Kidney (tissue), 14 donors: ENCODE results near the gene SAG. TPM values are rescaled to one million over a fixed set of nuclear protein-coding genes. Genes with fewer than 3 reads are reported as not detected.

Source experiments
- DNase-seq, 5 donors: peaks; one replicate each; pipeline ENCODE4 v3.0.0-alpha.2; 2013 to 2020
- FAIRE-seq: peaks from 2 replicates; lab custom pipeline; 2012; peaks lifted over from hg19 to GRCh38; lab: Jason Lieb, UNC
- H3K27ac ChIP-seq, 2 donors: one replicate each; pipeline ENCODE4 v1.7.0; 2013; ENCODE audit warnings: low read depth in 2 of 2, low read length in 2 of 2, inconsistent platforms in 1 of 2
- H3K27me3 ChIP-seq: one replicate; pipeline ENCODE4 v1.7.1; 2013; ENCODE audit warnings: low read length, inconsistent platforms; ENCODE audit not compliant: control insufficient read depth, insufficient read depth
- H3K36me3 ChIP-seq, 3 donors: one replicate each; pipeline versions ENCODE4 v1.7.0 to v1.7.1; 2013; ENCODE audit warnings: low read length in 3 of 3, control low read depth in 1 of 3, inconsistent platforms in 1 of 3; ENCODE audit not compliant: insufficient read depth in 3 of 3, control insufficient read depth in 2 of 3
- H3K4me1 ChIP-seq, 3 donors: one replicate each; pipeline versions ENCODE4 v1.7.0 to v1.7.1; 2013; ENCODE audit warnings: low read length in 3 of 3, inconsistent platforms in 1 of 3, low read depth in 1 of 3; ENCODE audit not compliant: control insufficient read depth in 2 of 3, insufficient read depth in 2 of 3
- H3K4me3 ChIP-seq, 3 donors: one replicate each; pipeline versions ENCODE4 v1.7.0 to v1.8.1; 2013; ENCODE audit warnings: low read length in 3 of 3, control low read depth in 1 of 3, inconsistent platforms in 1 of 3
- H3K9ac ChIP-seq, 3 donors: one replicate each; pipeline versions ENCODE4 v1.7.0 to v1.7.1; 2013; ENCODE audit warnings: low read length in 3 of 3, control low read depth in 1 of 3, inconsistent platforms in 1 of 3
- H3K9me3 ChIP-seq, 3 donors: one replicate each; pipeline versions ENCODE4 v1.7.0 to v1.7.1; 2013; ENCODE audit warnings: low read length in 3 of 3, control low read depth in 1 of 3, inconsistent platforms in 1 of 3; ENCODE audit not compliant: control insufficient read depth in 2 of 3, insufficient read depth in 1 of 3
- intact Hi-C: fragments of 100-400 bp; cut with DNase I; formaldehyde crosslinking; loops from one replicate; pipeline ENCODE4 v1.11.1; 2022
- polyA plus RNA-seq: library from polyadenylated mRNA; stranded (reverse); fragments of 350-450 nt; fragmentation: Illumina TruSeq; extraction: RNeasy Lipid Tissue Mini Kit (QIAGEN cat#74804); gene quantifications from one replicate; pipeline ENCODE4 v1.2.3, GENCODE V29; 2014; ENCODE audit warnings: low read depth, low replicate concordance; ENCODE audit not compliant: insufficient read depth
- total RNA-seq: library from RNA; stranded (reverse); fragmentation: NEBNext Ultra II Directional; extraction: Animal tissue kit (Norgen Biotek cat#: 25700); gene quantifications from one replicate; pipeline ENCODE4 v1.2.1, GENCODE V29; 2021
- TF ChIP-seq, protein P1 (sequence below): IDR thresholded peaks from 3 replicates; pipeline ENCODE4 v1.5.1; 2012; ENCODE audit warnings: mild to moderate bottlenecking, moderate library complexity, borderline replicate concordance; ENCODE audit not compliant: insufficient read depth; ENCODE audit errors: extremely low read depth
- donor health status: control.
- donor health status: control.
- donor health status: control.
- donor health status: control.
- donor health status: control.
- donor health status: DM: yes; HTN: yes; CAD: no.
- donor health status: Normal renal cell carcinoma (clear cell type).

The SAG gene
- total and polyA plus RNA-seq, 2 donors from 2014 or later = not detected

DNA sequence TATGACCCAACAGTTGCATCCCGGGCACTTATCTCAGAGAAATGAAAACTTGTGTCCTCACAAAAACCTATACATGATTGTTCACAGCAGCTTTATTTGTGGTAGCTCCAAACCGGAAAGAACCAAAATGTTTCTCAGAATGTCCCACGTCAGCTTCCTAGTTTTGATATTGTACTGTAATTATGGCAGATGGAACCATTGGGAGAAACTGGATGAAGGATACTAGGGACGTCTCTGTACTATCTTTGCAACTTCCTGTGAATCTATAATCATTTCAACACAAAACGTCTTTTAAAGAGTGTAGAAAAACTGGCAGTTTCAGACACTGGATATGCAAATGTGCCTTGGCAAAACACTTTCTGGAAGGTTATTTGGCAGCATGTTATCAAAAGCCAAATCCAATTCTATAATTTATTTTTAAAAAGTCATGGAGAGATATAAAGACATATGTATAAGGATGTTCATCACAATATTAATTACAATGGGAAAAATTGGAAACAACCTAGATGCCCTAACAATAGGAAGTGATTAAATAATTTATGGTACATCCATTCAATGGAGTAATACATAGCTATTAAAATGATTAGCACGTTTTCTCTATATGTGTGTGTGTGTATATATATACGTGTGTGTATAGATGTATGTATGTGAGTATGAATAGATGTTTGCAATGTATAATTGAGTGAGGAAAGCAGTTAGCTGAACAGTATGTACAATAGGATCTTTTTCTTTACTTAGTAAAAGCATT, 9.8 kb downstream of the SAG start:
- DNase-seq (no peak), FAIRE-seq (no peak)
- no peak overlapping the region for H3K9ac ChIP-seq
- H3K4me1 ChIP-seq = no peaks in the 10 kb centered on the region
- no peaks in the 10 kb centered on the region for H3K36me3 ChIP-seq
- H3K4me3 ChIP-seq = no peak overlapping the region
- intact Hi-C loops = no loop called here
- H3K27me3 ChIP-seq = no peaks in the 10 kb centered on the region
- H3K9me3 ChIP-seq = no peaks in the 10 kb centered on the region
- H3K27ac ChIP-seq = no peak overlapping the region
- TF ChIP-seq, protein P1, sequence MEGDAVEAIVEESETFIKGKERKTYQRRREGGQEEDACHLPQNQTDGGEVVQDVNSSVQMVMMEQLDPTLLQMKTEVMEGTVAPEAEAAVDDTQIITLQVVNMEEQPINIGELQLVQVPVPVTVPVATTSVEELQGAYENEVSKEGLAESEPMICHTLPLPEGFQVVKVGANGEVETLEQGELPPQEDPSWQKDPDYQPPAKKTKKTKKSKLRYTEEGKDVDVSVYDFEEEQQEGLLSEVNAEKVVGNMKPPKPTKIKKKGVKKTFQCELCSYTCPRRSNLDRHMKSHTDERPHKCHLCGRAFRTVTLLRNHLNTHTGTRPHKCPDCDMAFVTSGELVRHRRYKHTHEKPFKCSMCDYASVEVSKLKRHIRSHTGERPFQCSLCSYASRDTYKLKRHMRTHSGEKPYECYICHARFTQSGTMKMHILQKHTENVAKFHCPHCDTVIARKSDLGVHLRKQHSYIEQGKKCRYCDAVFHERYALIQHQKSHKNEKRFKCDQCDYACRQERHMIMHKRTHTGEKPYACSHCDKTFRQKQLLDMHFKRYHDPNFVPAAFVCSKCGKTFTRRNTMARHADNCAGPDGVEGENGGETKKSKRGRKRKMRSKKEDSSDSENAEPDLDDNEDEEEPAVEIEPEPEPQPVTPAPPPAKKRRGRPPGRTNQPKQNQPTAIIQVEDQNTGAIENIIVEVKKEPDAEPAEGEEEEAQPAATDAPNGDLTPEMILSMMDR = no peak

DNA sequence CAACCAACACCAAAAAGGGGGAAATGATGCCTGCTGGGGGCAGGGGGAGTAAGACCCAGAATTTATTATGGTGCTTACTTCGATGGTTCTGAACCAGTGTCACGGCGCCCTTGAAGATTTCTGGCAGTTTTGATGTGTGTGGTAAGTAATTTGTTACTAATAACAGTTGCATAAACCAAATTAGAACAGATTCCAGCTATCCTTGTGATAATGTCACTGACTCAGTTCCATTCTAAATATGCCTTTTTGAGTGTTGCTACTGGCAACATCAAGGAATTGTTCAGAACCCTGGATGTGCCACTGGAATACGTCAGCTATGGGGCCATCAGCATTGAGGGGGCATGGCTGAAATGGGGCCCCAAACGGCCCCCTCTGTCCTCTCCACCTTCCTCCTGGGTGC, 11.6 kb downstream of the SAG start:
- Histone ChIP-seq H3K9ac (no peak overlapping the region), H3K27ac (no peak overlapping the region), H3K27me3 (no peaks in the 10 kb centered on the region), H3K36me3 (no peaks in the 10 kb centered on the region), H3K4me1 (no peaks in the 10 kb centered on the region), H3K9me3 (no peaks in the 10 kb centered on the region), H3K4me3 (no peak overlapping the region)
- no peak for FAIRE-seq
- intact Hi-C loops = no loop called here
- DNase-seq = peak in 1 of 5 donors; percentile 17
- TF ChIP-seq, protein P1 = no peak

DNA sequence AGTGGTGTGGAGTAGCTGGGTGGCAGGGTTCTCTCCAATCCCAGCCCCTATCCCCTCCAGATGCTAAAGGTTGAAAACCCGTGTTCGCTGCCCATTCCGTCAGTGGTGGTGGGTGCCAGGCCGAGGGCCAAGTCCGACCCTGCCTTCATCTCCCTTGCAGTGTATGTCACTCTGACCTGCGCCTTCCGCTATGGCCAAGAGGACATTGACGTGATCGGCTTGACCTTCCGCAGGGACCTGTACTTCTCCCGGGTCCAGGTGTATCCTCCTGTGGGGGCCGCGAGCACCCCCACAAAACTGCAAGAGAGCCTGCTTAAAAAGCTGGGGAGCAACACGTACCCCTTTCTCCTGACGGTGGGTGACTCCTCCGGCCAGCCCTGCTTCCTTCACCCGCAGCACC, 12.9 kb downstream of the SAG start:
- no peaks in the 10 kb centered on the region for H3K9me3 ChIP-seq
- FAIRE-seq (no peak), DNase-seq (no peak)
- intact Hi-C loops = no loop called here
- H3K9ac ChIP-seq = no peak overlapping the region
- no peak overlapping the region for H3K4me3 ChIP-seq
- TF ChIP-seq, protein P1 = no peak
- no peaks in the 10 kb centered on the region for H3K4me1 ChIP-seq
- H3K36me3 ChIP-seq = no peaks in the 10 kb centered on the region
- H3K27me3 ChIP-seq = no peaks in the 10 kb centered on the region
- no peak overlapping the region for H3K27ac ChIP-seq

DNA sequence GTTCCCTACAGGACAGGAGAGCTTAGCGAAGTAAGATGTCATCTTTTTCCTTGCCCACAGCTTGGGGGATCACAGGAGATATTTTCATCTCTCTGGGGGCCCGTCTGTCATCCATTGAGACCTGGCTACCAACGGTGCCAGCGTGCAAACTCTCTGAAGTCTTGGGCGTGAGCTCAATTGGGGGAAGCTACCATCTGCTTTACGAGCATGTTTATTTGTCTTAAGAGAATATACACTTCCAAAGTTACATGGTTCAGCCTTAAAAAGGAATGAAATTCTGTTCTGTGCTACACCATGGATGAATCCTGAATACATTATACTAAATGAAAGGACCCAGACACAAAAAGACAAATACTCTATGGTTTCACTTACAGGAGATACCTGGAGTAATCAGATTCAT, 13.6 kb downstream of the SAG start:
- intact Hi-C loops = no loop called here
- TF ChIP-seq, protein P1 = no peak
- Histone ChIP-seq H3K36me3 (no peaks in the 10 kb centered on the region), H3K27me3 (no peaks in the 10 kb centered on the region), H3K9me3 (no peaks in the 10 kb centered on the region), H3K9ac (no peak overlapping the region), H3K4me3 (no peak overlapping the region), H3K27ac (no peak overlapping the region), H3K4me1 (no peaks in the 10 kb centered on the region)
- DNase-seq = no peak
- FAIRE-seq = no peak
